ENCODE data around the gene PRKN.

DNA sequence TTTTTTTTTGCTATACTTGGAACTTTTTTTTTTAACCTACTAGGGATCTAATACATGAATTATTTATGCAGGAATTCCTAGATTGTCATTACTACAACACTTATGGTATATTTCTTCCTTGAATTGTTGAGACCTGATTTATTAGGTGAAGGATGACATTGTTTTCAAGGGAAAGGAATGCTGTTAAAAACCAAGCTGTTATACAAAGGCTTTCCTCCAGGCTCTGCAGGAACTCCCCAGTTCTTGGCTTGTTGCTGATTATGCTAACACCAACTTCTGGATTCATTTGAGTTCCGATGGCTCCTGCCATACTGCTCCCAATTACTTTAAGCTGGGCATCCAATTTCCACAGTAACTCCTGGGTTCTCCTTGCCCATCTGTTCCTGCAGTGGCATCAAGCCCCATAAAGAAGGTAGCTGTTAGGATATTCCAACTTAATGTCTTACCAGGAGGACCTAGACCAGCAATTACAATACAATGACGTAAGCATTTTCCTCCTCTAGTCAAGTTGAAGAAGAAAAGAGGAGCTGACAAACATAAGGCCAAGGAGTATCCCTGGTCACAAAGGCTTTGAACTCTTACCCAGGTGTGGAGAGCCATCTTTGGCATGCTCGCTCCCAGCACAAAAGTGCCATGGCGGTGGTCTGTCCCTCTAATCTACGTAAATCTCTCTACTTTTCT is 1237.8 kb downstream of the PRKN start:
- no peak for TF ChIP-seq CTCF (IDR thresholded peaks at IDR 0.05; ENCODE audit: poor library complexity)
- no peak for TF ChIP-seq EZH2phosphoT487 (IDR thresholded peaks at IDR 0.05; ENCODE audit: low read depth, severe bottlenecking, unreplicated experiment)
- no peak for TF ChIP-seq EZH2 (IDR thresholded peaks at IDR 0.05; ENCODE audit: borderline replicate concordance)
